Measurements from ENCODE around the gene MFNG.

GRCh38 chr22:37480387-37481346, 5.5 kb downstream of the MFNG start:
- no peak for TF ChIP-seq CTCF (conservative IDR thresholded peaks at IDR 0.05; ENCODE audit: low read length)
- TF ChIP-seq EZH2phosphoT487 (IDR thresholded peaks at IDR 0.05; ENCODE audit: borderline replicate concordance, low read depth, low read length): no peak
